ENCODE measurements around the gene ARL16.

ARL16 gene

DNA sequence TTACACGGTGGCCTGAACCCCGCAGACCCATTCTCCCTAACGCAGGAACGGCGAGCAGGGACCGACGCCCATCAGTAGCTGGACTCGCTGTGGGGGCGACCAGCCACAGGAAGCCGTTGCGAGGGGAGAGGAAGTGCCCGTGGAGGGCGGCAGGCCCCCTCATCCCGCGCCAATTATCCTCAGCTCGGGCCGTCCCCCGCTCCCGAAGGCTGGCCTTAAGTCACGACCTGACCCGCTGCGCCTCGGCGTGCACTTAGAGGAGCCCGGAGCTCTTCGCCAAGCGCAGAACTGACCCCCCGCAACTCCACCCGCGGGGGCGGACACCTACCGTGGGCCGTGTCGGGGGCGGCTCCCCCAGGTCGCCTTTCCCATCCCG lies 401 bp downstream of the ARL16 start:
- Histone ChIP-seq H2AFZ (ENCODE audit: low read length) (peak overlapping the region; percentile 83), H3K27ac (ENCODE audit: low read length) (no peak overlapping the region), H3K4me2 (ENCODE audit: low read depth, low read length) (peak overlapping the region; percentile 96), H3K79me2 (ENCODE audit: low read length) (peaks cover 64% of the 10 kb centered on the region), H3K4me1 (ENCODE audit: low read length) (0 out of 2 replicates have a peak, but pooled peaks cover 16% of the 10 kb centered on the region), H3K36me3 (replicated peaks; ENCODE audit: insufficient read depth, low read length) (peaks cover 7% of the 10 kb centered on the region; the same call in 1 of the 2 replicates), H3K4me3 (ENCODE audit: low read length) (peak overlapping the region; percentile 94), H3K27me3 (replicated peaks; ENCODE audit: insufficient read depth, low read length) (no peaks in the 10 kb centered on the region), H3K9ac (ENCODE audit: low read length) (peak overlapping the region; percentile 87), H3F3A (ENCODE audit: insufficient read depth, low read length) (no peaks in the 10 kb centered on the region), H3K9me3 (replicated peaks; ENCODE audit: insufficient read depth, low read length) (no peaks in the 10 kb centered on the region), H3K9me2 (replicated peaks; ENCODE audit: insufficient read depth, low read length) (no peaks in the 10 kb centered on the region), H4K20me1 (ENCODE audit: insufficient read depth, low read length) (no peaks in the 10 kb centered on the region)
- TF ChIP-seq, protein P1, sequence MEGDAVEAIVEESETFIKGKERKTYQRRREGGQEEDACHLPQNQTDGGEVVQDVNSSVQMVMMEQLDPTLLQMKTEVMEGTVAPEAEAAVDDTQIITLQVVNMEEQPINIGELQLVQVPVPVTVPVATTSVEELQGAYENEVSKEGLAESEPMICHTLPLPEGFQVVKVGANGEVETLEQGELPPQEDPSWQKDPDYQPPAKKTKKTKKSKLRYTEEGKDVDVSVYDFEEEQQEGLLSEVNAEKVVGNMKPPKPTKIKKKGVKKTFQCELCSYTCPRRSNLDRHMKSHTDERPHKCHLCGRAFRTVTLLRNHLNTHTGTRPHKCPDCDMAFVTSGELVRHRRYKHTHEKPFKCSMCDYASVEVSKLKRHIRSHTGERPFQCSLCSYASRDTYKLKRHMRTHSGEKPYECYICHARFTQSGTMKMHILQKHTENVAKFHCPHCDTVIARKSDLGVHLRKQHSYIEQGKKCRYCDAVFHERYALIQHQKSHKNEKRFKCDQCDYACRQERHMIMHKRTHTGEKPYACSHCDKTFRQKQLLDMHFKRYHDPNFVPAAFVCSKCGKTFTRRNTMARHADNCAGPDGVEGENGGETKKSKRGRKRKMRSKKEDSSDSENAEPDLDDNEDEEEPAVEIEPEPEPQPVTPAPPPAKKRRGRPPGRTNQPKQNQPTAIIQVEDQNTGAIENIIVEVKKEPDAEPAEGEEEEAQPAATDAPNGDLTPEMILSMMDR (IDR thresholded peaks at IDR 0.05; ENCODE audit: low read length), result no peak
- TF ChIP-seq EZH2phosphoT487 (IDR thresholded peaks at IDR 0.05; ENCODE audit: low read length), result no peak
- no peak for TF ChIP-seq EZH2 (optimal IDR thresholded peaks at IDR 0.05; ENCODE audit: low read depth, low read length)
- no peak for DNase-seq

DNA sequence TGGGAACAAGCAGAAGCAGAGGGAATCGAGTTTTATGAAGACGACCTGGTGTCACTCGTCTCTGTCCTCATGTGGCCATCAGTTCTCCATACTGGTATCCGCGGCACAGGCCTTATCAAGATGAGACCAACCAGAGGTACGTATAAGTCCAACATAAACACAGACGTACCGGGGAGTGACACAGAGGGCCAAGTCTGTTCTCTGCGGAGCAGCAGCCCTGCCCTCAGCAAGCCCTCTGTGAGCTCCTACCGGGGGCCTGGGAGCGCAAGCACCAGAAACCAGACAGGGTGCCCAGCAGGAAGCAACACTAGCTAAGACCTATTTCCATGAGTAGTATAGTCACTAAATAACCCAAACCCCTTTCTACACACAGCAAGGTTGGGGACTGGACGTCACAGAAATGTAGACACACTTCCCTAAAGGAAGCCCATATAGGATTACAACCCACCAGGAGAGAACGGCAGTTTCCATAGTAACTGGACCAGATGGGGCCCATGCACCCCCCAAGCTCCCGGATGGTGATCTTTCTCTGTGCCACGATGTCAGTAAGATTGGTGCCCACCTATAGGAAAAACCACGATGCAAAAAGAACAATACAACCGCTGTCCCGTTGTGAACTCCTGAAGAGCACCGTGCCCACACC lies 911 bp downstream of the ARL16 start:
- Histone ChIP-seq H4K20me1 (ENCODE audit: insufficient read depth, low read length) (no peaks in the 10 kb centered on the region), H3K4me2 (ENCODE audit: low read depth, low read length) (peak overlapping the region; percentile 96), H3K79me2 (ENCODE audit: low read length) (peaks cover 59% of the 10 kb centered on the region), H3K36me3 (replicated peaks; ENCODE audit: insufficient read depth, low read length) (peaks cover 7% of the 10 kb centered on the region; the same call in 1 of the 2 replicates), H3K9me3 (replicated peaks; ENCODE audit: insufficient read depth, low read length) (no peaks in the 10 kb centered on the region), H3K27me3 (replicated peaks; ENCODE audit: insufficient read depth, low read length) (no peaks in the 10 kb centered on the region), H3K4me1 (ENCODE audit: low read length) (0 out of 2 replicates have a peak, but pooled peaks cover 16% of the 10 kb centered on the region), H3K27ac (ENCODE audit: low read length) (no peak overlapping the region), H3K4me3 (ENCODE audit: low read length) (peak overlapping the region; percentile 94), H2AFZ (ENCODE audit: low read length) (peak overlapping the region; percentile 83; the same call in 1 of the 2 replicates), H3F3A (ENCODE audit: insufficient read depth, low read length) (no peaks in the 10 kb centered on the region), H3K9me2 (replicated peaks; ENCODE audit: insufficient read depth, low read length) (no peaks in the 10 kb centered on the region), H3K9ac (ENCODE audit: low read length) (peak overlapping the region; percentile 87)
- no peak for DNase-seq
- no peak for TF ChIP-seq EZH2phosphoT487 (IDR thresholded peaks at IDR 0.05; ENCODE audit: low read length)

DNA sequence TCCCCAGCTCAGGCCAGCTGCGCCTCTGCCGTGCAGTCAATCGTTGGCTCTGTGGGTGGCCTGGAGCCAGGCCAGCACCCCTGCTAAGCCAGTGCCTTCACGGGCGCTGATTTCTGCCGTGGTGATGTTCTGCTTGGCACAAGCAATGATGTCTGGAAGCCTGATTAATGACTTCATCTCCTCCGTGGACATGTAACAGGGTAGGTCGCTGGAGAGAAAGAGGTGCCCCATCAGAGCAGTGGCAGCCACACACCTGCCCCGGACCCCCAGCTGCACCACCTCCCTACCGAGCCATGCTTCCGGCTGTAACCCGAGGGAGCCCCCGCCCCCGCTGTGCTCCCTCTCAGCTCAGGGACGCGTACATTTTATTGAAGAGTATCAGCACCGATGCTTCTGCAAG lies 1.9 kb downstream of the ARL16 start:
- no peak overlapping the region for H3K4me2 ChIP-seq (ENCODE audit: low read depth, low read length)
- no peak for DNase-seq
- no peak overlapping the region for H3K9ac ChIP-seq (ENCODE audit: low read length)

More for the DNA sequence above, 1.9 kb downstream of the ARL16 start:
- Histone ChIP-seq H3K27me3 (replicated peaks; ENCODE audit: insufficient read depth, low read length) (no peaks in the 10 kb centered on the region), H4K20me1 (ENCODE audit: insufficient read depth, low read length) (no peaks in the 10 kb centered on the region), H3K9me3 (replicated peaks; ENCODE audit: insufficient read depth, low read length) (no peaks in the 10 kb centered on the region), H3K9me2 (replicated peaks; ENCODE audit: insufficient read depth, low read length) (no peaks in the 10 kb centered on the region), H3K36me3 (replicated peaks; ENCODE audit: insufficient read depth, low read length) (0 out of 2 replicates have a peak, but pooled peaks cover 7% of the 10 kb centered on the region), H3K4me1 (ENCODE audit: low read length) (0 out of 2 replicates have a peak, but pooled peaks cover 16% of the 10 kb centered on the region), H3K79me2 (ENCODE audit: low read length) (peaks cover 49% of the 10 kb centered on the region), H3F3A (ENCODE audit: insufficient read depth, low read length) (no peaks in the 10 kb centered on the region), H3K4me3 (ENCODE audit: low read length) (no peak overlapping the region), H3K27ac (ENCODE audit: low read length) (no peak overlapping the region), H2AFZ (ENCODE audit: low read length) (no peak overlapping the region)
- TF ChIP-seq, protein P1 (IDR thresholded peaks at IDR 0.05; ENCODE audit: low read length), result no peak
- TF ChIP-seq EZH2 (optimal IDR thresholded peaks at IDR 0.05; ENCODE audit: low read depth, low read length), result no peak
- no peak for TF ChIP-seq EZH2phosphoT487 (IDR thresholded peaks at IDR 0.05; ENCODE audit: low read length)
